SK-N-MC (cell line): ENCODE results near the gene PARP6.

Experiments
- EZH2 ChIP-seq: fragments of 200-600 bp; sonication (generic); IDR thresholded peaks from one replicate; pipeline ENCODE4 v1.6.1; 2017; ENCODE audit warnings: antibody characterized with exemption
- FOXP2 ChIP-seq: optimal IDR thresholded peaks from 2 replicates; pipeline ENCODE3; 2011; ENCODE audit warnings: mild to moderate bottlenecking, moderate library complexity; ENCODE audit not compliant: insufficient read depth; ENCODE audit errors: extremely low read length, control extremely low read depth
- POLR2AphosphoS5 ChIP-seq: IDR thresholded peaks from 2 replicates; pipeline ENCODE4 v1.6.1; 2012; ENCODE audit warnings: mild to moderate bottlenecking, low read depth, low read length, borderline replicate concordance

GRCh38 chr15:72313448-72313840 lies 41.1 kb upstream of the PARP6 start:
- TF ChIP-seq EZH2 = no peak
- no peak for TF ChIP-seq POLR2AphosphoS5
- TF ChIP-seq FOXP2 = no peak
